NOMO-1 (cell line): ENCODE results near the gene FAM20B.

Source experiments
- DNase-seq, 2 experiments: peaks; one replicate each; lab custom pipeline; 2025; ENCODE audit not compliant: unreplicated experiment in 2 of 2; lab: John Stamatoyannopoulos, UW

FAM20B gene

GRCh38 chr1:179090923-179091322 is 65.2 kb downstream of the FAM20B start:
- DNase-seq, result no peak

GRCh38 chr1:179091691-179092165 is 66.0 kb downstream of the FAM20B start:
- no peak for DNase-seq

DNA sequence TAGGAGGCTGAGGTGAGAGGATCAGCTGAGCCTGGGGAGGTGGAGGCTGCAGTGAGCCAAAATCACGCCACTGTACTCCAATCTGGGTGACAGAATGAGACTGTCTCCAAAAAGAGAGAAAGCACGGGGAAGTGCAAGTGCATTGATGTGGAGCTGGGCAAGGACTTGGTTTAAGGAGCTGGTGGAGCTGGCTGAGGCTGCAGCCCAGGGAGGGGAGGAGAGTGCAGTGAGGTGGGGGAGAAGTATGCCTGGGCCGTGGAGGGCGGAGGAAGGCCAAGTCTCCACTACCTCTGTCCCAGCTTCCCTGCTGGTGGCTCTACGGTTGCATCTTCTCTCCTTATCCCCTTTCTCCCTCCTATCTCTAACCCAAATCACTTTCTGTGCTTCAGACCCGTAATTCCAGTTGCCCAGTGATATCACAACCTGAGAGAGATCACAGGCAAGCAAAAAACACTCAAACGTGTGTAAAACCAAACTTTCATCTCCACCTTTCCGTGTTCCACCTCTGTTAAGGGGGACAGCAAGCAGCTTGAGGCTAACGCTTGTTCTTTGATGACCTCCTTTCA is 67.3 kb downstream of the FAM20B start:
- DNase-seq, result no peak

DNA sequence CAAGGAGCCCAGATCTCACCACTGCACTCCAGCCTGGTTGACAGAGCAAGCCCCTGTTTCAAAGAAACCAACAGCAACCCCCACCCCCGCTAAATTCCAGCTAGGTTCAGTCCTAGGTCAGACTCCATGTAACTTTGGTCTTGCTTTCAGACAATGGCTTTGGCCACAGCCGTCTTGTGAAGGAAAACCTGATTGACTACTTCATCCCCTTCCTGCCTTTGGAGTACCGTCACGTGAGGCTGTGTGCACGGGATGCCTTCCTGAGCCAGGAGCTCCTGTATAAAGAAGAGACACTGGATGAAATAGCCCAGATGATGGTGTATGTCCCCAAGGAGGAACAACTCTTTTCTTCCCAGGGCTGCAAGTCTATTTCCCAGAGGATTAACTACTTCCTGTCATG is 69.1 kb downstream of the FAM20B start:
- no peak for DNase-seq

GRCh38 chr1:179095377-179095776 is 69.7 kb downstream of the FAM20B start:
- DNase-seq, result no peak

- no peak for DNase-seq
Observed at GRCh38 chr1:179095924-179096323, 70.2 kb downstream of the FAM20B start.

DNA sequence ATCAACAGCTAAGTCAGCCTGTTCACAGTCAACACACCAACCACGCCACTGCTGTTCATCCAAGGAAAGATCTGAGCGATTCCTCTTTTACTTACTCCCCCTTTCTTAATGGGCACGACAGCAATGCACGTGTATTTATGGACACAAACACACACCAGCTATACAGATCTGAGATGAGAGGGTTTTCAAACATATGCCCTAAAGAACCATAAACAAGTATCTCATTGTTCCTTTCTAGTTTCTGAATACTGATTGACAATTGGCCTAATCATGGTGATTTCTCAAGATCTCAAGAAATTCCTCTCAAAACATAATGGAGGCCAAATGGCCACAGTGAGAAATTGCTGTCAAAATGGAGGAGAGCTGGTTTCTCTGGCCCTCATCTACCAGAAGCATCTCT is 74.2 kb downstream of the FAM20B start:
- no peak for DNase-seq

DNA sequence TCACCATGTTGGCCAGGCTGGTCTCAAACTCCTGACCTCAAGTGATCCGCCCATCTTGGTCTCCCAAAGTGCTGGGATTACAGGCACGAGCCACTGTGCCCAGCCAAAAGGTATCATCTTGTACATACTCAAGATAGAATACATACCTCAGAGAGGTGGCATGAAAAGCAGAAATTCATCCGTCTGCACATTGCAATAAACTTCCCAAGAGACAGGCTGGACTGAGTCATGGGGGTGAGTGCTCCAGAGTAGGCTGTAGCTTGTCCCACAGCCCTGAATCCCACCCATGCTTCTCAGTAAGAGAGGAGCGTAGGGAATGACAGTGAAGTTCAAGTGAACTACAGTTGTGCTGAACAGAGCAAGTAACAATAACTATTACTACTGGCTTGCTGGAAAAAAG is 75.9 kb downstream of the FAM20B start:
- DNase-seq, result no peak

GRCh38 chr1:179103999-179104398 is 78.3 kb downstream of the FAM20B start:
- DNase-seq, result no peak

- DNase-seq, result no peak
Observed at GRCh38 chr1:179104611-179105250, 79.0 kb downstream of the FAM20B start.

DNA sequence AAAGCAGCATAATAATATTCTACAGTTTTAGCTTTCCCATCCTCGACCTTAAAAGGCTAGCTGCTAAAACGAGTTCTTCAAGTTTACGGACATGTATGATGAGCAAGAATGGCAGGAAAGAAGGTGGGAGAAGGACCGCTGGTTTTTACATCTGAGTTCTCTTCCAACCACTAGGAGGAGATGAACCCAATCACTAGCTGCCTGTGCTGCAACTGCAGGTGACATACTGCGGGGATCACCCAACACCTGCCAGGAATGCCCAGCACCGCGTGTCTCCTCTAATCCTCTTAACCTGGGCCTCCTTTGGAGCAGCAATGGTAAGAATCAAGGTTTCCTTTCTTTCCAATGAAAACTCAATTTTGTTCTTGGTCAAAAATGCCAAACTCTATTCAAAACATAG is 79.7 kb downstream of the FAM20B start:
- DNase-seq, result no peak

- DNase-seq, result no peak
Observed at GRCh38 chr1:179107706-179108629, 82.3 kb downstream of the FAM20B start.

DNA sequence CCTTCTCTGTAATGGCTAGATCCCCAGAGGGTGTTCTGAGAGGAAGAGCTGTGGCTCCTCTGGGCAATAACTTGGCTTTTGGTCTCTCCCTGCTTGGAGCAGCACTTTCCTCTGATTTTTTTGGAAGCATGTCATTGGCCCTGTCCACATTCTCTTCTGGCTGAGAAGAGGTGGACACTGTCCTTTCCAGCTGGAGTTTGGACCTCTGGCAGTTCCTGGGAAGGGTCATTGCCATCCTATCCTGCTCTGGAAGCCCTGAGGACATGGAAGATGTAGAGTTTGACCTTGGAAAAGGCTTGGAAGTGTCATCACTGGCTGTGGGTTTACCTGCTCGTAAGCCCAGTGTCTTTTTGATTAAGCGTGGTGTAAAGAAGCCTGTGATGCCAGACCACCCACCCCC is 83.0 kb downstream of the FAM20B start:
- DNase-seq, result no peak

- DNase-seq, result no peak
Observed at GRCh38 chr1:179115181-179115580, 89.5 kb downstream of the FAM20B start.

GRCh38 chr1:179119513-179119912 is 93.8 kb downstream of the FAM20B start:
- DNase-seq, result no peak

DNA sequence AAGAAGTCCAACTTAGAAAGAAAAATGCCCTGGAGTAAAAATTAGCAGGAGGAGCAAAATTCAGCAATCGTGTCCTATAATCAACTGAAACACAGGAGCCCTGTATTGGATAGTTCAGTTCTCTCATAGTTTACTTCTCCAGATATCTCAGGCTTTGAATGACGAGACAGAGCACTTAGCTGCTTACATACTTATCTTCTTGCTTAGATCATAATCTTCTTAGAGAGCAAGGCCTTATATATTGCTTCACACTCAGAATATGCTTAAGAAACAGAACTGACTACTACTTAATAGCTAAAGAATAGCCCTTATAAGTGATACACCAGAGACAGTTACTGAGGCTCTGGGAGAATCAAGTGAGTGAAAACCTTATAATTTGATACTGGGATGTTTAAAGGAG is 95.0 kb downstream of the FAM20B start:
- no peak for DNase-seq

- DNase-seq, result peak in 1 of 2 experiments; percentile 52
Observed at GRCh38 chr1:179121159-179121938, 95.7 kb downstream of the FAM20B start.

- no peak for DNase-seq
Observed at GRCh38 chr1:179124873-179125272, 99.2 kb downstream of the FAM20B start.
